Astrocyte of the cerebellum (primary cell): Measurements from ENCODE around the gene WNT7B.

Experiments used
- DNase-seq: peaks from one replicate; pipeline ENCODE4 v3.0.0-alpha.2; 2011; ENCODE audit warnings: low read depth
- H3K4me3 ChIP-seq: 2 replicates; pipeline ENCODE4 v1.5.1; 2011; ENCODE audit warnings: mild to moderate bottlenecking, low read depth, low read length, moderate library complexity
- CTCF ChIP-seq: IDR thresholded peaks from 2 replicates; pipeline ENCODE4 v1.5.1; 2012; ENCODE audit warnings: low read length, low read depth, moderate library complexity, mild to moderate bottlenecking; ENCODE audit errors: missing control alignments
- in situ Hi-C: cut with HindIII; loops from 2 replicates; pipeline ENCODE4 v1.10.0; 2017; ENCODE audit warnings: low sequenced_read_pairs

The WNT7B gene

GRCh38 chr22:45972889-45973253, 4.1 kb downstream of the WNT7B start:
- no peak for DNase-seq
- TF ChIP-seq CTCF, result no peak
- in situ Hi-C loops, result no loop called here
- H3K4me3 ChIP-seq, result peak overlapping the region; percentile 61

GRCh38 chr22:45972091-45972888, 4.7 kb downstream of the WNT7B start:
- in situ Hi-C loops, result no loop called here
- DNase-seq, result no peak
- TF ChIP-seq CTCF, result no peak
- peak overlapping the region; percentile 61 for H3K4me3 ChIP-seq

- peak overlapping the region; percentile 61 for H3K4me3 ChIP-seq
- in situ Hi-C loops, result no loop called here
- no peak for TF ChIP-seq CTCF
- no peak for DNase-seq
Measured at GRCh38 chr22:45971408-45972028, 5.4 kb downstream of the WNT7B start.

GRCh38 chr22:45970705-45971407, 6.1 kb downstream of the WNT7B start:
- TF ChIP-seq CTCF, result peak; percentile 0
- peak overlapping the region; percentile 61 for H3K4me3 ChIP-seq
- in situ Hi-C loops, result no loop called here
- no peak for DNase-seq

- H3K4me3 ChIP-seq, result peak overlapping the region; percentile 61
- TF ChIP-seq CTCF, result no peak
- DNase-seq, result no peak
- in situ Hi-C loops, result no loop called here
Measured at GRCh38 chr22:45969801-45970470, 7.0 kb downstream of the WNT7B start.

GRCh38 chr22:45969414-45969799, 7.6 kb downstream of the WNT7B start:
- in situ Hi-C loops, result no loop called here
- H3K4me3 ChIP-seq, result peak overlapping the region; percentile 5
- no peak for TF ChIP-seq CTCF
- DNase-seq, result no peak
